HepG2 (cell line): ENCODE measurements around the gene ZNF226. TPM values are rescaled to one million over a fixed set of nuclear protein-coding genes. Genes with fewer than 3 reads are reported as not detected.
"Not testable (repeated sequence)": the region's sequence is repeated elsewhere in the genome, so short reads cannot be mapped to it uniquely, and the experiment has no call there.

Experiments used
- ATAC-seq: fragments of 200-7000 bp; cut with Tn5 transposase; 3 replicates; pipeline ENCODE4 v1.9.1; 2020; ENCODE audit warnings: mild to moderate bottlenecking, moderate library complexity
- BruUV-seq: library from RNA; stranded (reverse); fragments of 400-500 nt; replicated peaks from 2 replicates; lab custom pipeline; 2021; lab: Mats Ljungman, UMichigan
- CTCF ChIA-PET: fragments of 300-600 bp; formaldehyde crosslinking; extraction: SDS; loops from one replicate; lab custom pipeline; 2021; ENCODE audit warnings: low total read pairs, inconsistent platforms, low intra/inter-chr PET ratio; lab: Yijun Ruan, JAX
- POLR2A ChIA-PET: fragments of 350-600 bp; sonication (Branson Sonifier 250); formaldehyde crosslinking; loops from one replicate; lab custom pipeline; 2020; ENCODE audit warnings: antibody characterized with exemption, inconsistent platforms; lab: Yijun Ruan, JAX
- DNase-seq: peaks from one replicate; pipeline ENCODE4 v3.0.0-alpha.2; 2015; ENCODE audit warnings: low spot score
- FAIRE-seq: peaks from 3 replicates; lab custom pipeline; 2011; peaks lifted over from hg19 to GRCh38; lab: Jason Lieb, UNC
- H2AFZ ChIP-seq: one replicate; pipeline ENCODE4 v1.6.1; 2011; ENCODE audit warnings: low read length, inconsistent platforms
- H3K27ac ChIP-seq: fragments of 300-600 bp; 3 replicates; pipeline ENCODE4 v1.8.0; 2011; ENCODE audit warnings: mixed run types, mild to moderate bottlenecking, mixed read lengths, low read length, inconsistent platforms; ENCODE audit not compliant: insufficient read depth; ENCODE audit errors: extremely low read length
- H3K27me3 ChIP-seq, 2 experiments: fragments of 200-600 bp in 1 of 2; 2 replicates in 1 of 2; 3 replicates in 1 of 2; pipeline versions ENCODE4 v1.6.0 to v1.8.0; 2011; ENCODE audit warnings: low read length in 2 of 2, mild to moderate bottlenecking in 2 of 2, moderate library complexity in 2 of 2, inconsistent platforms in 1 of 2; ENCODE audit not compliant: insufficient read depth in 2 of 2, control insufficient read depth in 1 of 2
- H3K36me3 ChIP-seq, 2 experiments: fragments of 200-600 bp in 1 of 2; replicated peaks in 1 of 2; 2 replicates in 1 of 2; 3 replicates in 1 of 2; pipeline versions ENCODE4 v1.5.1 to v1.8.0; 2011; ENCODE audit warnings: low read length in 2 of 2, inconsistent platforms in 1 of 2; ENCODE audit not compliant: insufficient read depth in 2 of 2, control insufficient read depth in 1 of 2
- H3K4me1 ChIP-seq: 2 replicates; pipeline ENCODE4 v1.5.1; 2012; ENCODE audit warnings: low read length, inconsistent platforms; ENCODE audit not compliant: insufficient read depth
- H3K4me2 ChIP-seq: 2 replicates; pipeline ENCODE4 v1.6.0; 2011; ENCODE audit warnings: low read depth, low read length, inconsistent platforms
- H3K4me3 ChIP-seq, 3 experiments: fragments of 200-600 bp in 1 of 3; sonication (generic), shearing (Covaris generic) in 1 of 3; replicated peaks in 1 of 3; 2 replicates each; pipeline ENCODE4 v1.5.1; 2011 to 2016; ENCODE audit warnings: low read length in 3 of 3, inconsistent platforms in 2 of 3, low read depth in 2 of 3, mild to moderate bottlenecking in 2 of 3, control low read depth in 1 of 3, mixed read lengths in 1 of 3; ENCODE audit not compliant: insufficient read depth in 1 of 3
- H3K79me2 ChIP-seq: one replicate; pipeline ENCODE4 v1.6.1; 2011; ENCODE audit warnings: low read length, inconsistent platforms; ENCODE audit not compliant: insufficient read depth
- H3K9ac ChIP-seq: 2 replicates; pipeline ENCODE4 v1.6.0; 2011; ENCODE audit warnings: mild to moderate bottlenecking, low read depth, low read length, inconsistent platforms; ENCODE audit not compliant: insufficient read depth
- H3K9me3 ChIP-seq: 2 replicates; pipeline ENCODE4 v1.5.1; 2012; ENCODE audit warnings: mild to moderate bottlenecking, low read length
- H4K20me1 ChIP-seq: 2 replicates; pipeline ENCODE4 v1.6.0; 2011; ENCODE audit warnings: inconsistent platforms, mild to moderate bottlenecking, low read length, moderate library complexity; ENCODE audit not compliant: insufficient read depth
- EED ChIP-seq: sonication (generic); formaldehyde crosslinking; IDR thresholded peaks from 2 replicates; pipeline ENCODE4 v1.5.0; 2020; ENCODE audit warnings: mild to moderate bottlenecking, missing genetic modification reagents
- HNRNPK ChIP-seq: fragments of 200-400 bp; formaldehyde crosslinking; IDR thresholded peaks from 2 replicates; pipeline ENCODE4 v1.6.1; 2018; ENCODE audit warnings: low read length, low read depth, moderate library complexity, mild to moderate bottlenecking; ENCODE audit not compliant: poor library complexity, severe bottlenecking
- PCBP1 ChIP-seq: fragments of 200-400 bp; formaldehyde crosslinking; IDR thresholded peaks from 2 replicates; pipeline ENCODE4 v1.6.1; 2017; ENCODE audit warnings: mild to moderate bottlenecking, low read depth, low read length, borderline replicate concordance
- POGZ ChIP-seq: sonication (generic); formaldehyde crosslinking; IDR thresholded peaks from 2 replicates; pipeline ENCODE4 v1.4.0; 2020; ENCODE audit warnings: mild to moderate bottlenecking, missing genetic modification reagents
- WGBS: methylation state at CpG from one replicate; pipeline ENCODE4 v1.1.6; 2017; ENCODE audit warnings: low lambda C conversion rate; 5-methylcytosine and 5-hydroxymethylcytosine counted together
- in situ Hi-C: cut with HindIII; loops from 2 replicates; pipeline ENCODE4 v1.10.0; 2017; ENCODE audit warnings: low pct_unique_long_range_greater_than_20kb; ENCODE audit not compliant: extremely low pct_ligation_motif_present
- intact Hi-C: fragments of 100-400 bp; cut with micrococcal nuclease; formaldehyde crosslinking; loops from one replicate; pipeline ENCODE4 v1.10.0; 2022; ENCODE audit not compliant: unreplicated experiment
- polyA plus RNA-seq, 8 experiments: library from polyadenylated mRNA; depleted of rRNA in 3 of 8; stranded (reverse) in 7 of 8; unstranded in 1 of 8; fragments of >200 nt; fragmentation: Illumina TruSeq in 4 of 8; extraction: Trizol in 4 of 8; gene quantifications; 2 replicates each; pipeline versions ENCODE4 v1.2.1 to v1.2.3, GENCODE V29; 2011 to 2016; ENCODE audit warnings: low read depth in 4 of 8, missing spikeins in 1 of 8, mixed read lengths in 1 of 8; ENCODE audit not compliant: insufficient read depth in 1 of 8
- total RNA-seq, 5 experiments: library from RNA; depleted of rRNA; stranded (reverse); fragments of >200 nt; fragmentation: Illumina TruSeq; extraction: Trizol; gene quantifications; 2 replicates each; pipeline ENCODE4 v1.2.3, GENCODE V29; 2016; ENCODE audit warnings: low read depth in 1 of 5

ZNF226 gene
- total and polyA plus RNA-seq, 2 of the 13 experiments (the other 11 are each of a cell fraction or from before 2014, with no cell fraction given): 8.3 to 16.0 TPM

GRCh38 chr19:44202974-44203373 is 38.1 kb downstream of the ZNF226 start:
- H3K27me3 ChIP-seq: peaks cover 0 to 3% of the 10 kb centered on the region in 2 experiments; a peak in 1 of 5 replicates
- H3K36me3 ChIP-seq: no peaks in the 10 kb centered on the region
- H3K4me1 ChIP-seq: no peaks in the 10 kb centered on the region
- H3K9ac ChIP-seq: no peak overlapping the region
- no peak overlapping the region for H3K27ac ChIP-seq
- CTCF ChIA-PET: no interaction called here
- H3K4me3 ChIP-seq: no peak overlapping the region
- H3K79me2 ChIP-seq: no peaks in the 10 kb centered on the region
- FAIRE-seq: no peak
- 34% methylated on average over 2 of the region's 2 CpGs for WGBS
- TF ChIP-seq HNRNPK: peak; percentile 90
- no peak for TF ChIP-seq EED (CRISPR knock-in tag)
- 0 out of 2 replicates have a peak, but pooled peaks have one; percentile 40 for TF ChIP-seq PCBP1
- no peak for TF ChIP-seq POGZ (CRISPR knock-in tag)
- TF ChIP-seq, all 625 proteins: peak for 2
- Histone ChIP-seq H3K4me2 (no peak overlapping the region), H4K20me1 (no peaks in the 10 kb centered on the region), H3K9me3 (peaks cover 30% of the 10 kb centered on the region), H2AFZ (no peak overlapping the region)
- ATAC-seq: no peak
- no peak for DNase-seq
- BruUV-seq: no TSS peak
- in situ Hi-C loops (no loop called here), intact Hi-C loops (loop anchor here (10.0 kb wide), 1 partner anchor 102 kb away; the partner anchor contains the start of gene ZNF235)
- POLR2A ChIA-PET: no interaction called here

- H3K4me2 ChIP-seq, H3K79me2 ChIP-seq, H3K27ac ChIP-seq, H3K9ac ChIP-seq, H3K4me1 ChIP-seq, DNase-seq, BruUV-seq, H3K27me3 ChIP-seq, H3K36me3 ChIP-seq, H4K20me1 ChIP-seq, ATAC-seq, FAIRE-seq, H3K4me3 ChIP-seq, POLR2A ChIA-PET, CTCF ChIA-PET, H2AFZ ChIP-seq, in situ Hi-C loops: not testable (repeated sequence)
- peaks cover 30% of the 10 kb centered on the region for H3K9me3 ChIP-seq
- WGBS: 83% methylated on average over 11 of the region's 31 CpGs
- intact Hi-C loops: loop anchor here (10.0 kb wide), 1 partner anchor 101 kb away; the partner anchor contains the start of gene ZNF235
These were observed 39.0 kb downstream of the ZNF226 start for GRCh38 chr19:44203877-44204276.
